Measurements from ENCODE around the gene MROH2A. TPM values are rescaled to one million over a fixed set of nuclear protein-coding genes. Genes with fewer than 3 reads are reported as not detected.
A peak's percentile ranks its signal among the peaks of the same experiment; 100 is the strongest.

Gene MROH2A
- total RNA-seq, 1 donor from 2014 or later = not detected

DNA sequence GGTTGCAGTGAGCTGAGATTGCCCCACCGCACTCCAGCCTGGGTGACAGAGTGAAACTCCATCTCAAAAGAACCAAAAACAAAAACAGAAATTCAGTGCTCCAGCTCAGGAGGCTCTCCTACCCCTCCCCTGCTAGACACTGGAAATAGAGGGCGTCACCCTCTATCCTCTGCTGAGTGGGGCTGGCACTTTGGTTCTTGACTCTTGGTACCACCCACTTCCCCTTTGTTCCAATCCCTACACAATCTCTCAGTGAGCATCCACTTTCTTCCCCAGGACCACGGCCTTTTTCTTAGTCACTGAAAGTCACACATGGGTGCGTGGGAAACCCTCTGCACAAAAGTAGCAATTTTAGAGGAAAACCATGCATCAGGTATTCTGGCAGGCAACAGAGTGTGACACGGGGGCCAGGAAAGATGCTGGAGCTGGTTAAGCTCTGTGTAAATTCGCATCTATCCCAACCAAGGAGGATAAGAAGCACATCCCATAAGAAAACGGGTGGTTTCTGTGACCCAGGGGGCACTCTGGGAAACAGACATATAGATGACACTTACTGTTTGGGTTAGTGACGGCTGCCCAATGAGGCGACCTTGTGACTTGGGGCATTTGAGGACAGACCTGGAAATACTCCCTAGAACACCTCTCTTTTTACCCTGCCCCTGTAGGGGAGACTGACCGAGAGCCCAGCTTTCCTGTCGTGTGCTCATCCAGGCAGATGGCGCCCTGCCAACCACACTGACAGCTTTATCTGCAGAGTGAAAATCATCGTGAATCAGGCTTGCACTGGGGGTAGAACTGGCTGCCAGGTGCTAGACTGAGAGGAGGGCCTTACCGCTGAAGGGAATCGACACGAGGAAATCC, 68.5 kb downstream of the MROH2A start:
- H3K4me3 Mint-ChIP-seq (ENCODE audit: unreplicated experiment) = no peak overlapping the region
- DNase-seq (ENCODE audit: low spot score) = peak; percentile 48
- peaks cover 7% of the 10 kb centered on the region for H3K36me3 Mint-ChIP-seq (ENCODE audit: low read depth)
- peaks cover 4% of the 10 kb centered on the region for H3K4me1 Mint-ChIP-seq (ENCODE audit: low read depth)
- TF ChIP-seq, protein P1, sequence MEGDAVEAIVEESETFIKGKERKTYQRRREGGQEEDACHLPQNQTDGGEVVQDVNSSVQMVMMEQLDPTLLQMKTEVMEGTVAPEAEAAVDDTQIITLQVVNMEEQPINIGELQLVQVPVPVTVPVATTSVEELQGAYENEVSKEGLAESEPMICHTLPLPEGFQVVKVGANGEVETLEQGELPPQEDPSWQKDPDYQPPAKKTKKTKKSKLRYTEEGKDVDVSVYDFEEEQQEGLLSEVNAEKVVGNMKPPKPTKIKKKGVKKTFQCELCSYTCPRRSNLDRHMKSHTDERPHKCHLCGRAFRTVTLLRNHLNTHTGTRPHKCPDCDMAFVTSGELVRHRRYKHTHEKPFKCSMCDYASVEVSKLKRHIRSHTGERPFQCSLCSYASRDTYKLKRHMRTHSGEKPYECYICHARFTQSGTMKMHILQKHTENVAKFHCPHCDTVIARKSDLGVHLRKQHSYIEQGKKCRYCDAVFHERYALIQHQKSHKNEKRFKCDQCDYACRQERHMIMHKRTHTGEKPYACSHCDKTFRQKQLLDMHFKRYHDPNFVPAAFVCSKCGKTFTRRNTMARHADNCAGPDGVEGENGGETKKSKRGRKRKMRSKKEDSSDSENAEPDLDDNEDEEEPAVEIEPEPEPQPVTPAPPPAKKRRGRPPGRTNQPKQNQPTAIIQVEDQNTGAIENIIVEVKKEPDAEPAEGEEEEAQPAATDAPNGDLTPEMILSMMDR (IDR thresholded peaks at IDR 0.05) = no peak
- H3K9me3 Mint-ChIP-seq (ENCODE audit: low read depth) = no peaks in the 10 kb centered on the region
- no peaks in the 10 kb centered on the region for H3K27me3 Mint-ChIP-seq (ENCODE audit: low read depth)
- H3K27ac Mint-ChIP-seq (ENCODE audit: unreplicated experiment) = no peak overlapping the region

DNA sequence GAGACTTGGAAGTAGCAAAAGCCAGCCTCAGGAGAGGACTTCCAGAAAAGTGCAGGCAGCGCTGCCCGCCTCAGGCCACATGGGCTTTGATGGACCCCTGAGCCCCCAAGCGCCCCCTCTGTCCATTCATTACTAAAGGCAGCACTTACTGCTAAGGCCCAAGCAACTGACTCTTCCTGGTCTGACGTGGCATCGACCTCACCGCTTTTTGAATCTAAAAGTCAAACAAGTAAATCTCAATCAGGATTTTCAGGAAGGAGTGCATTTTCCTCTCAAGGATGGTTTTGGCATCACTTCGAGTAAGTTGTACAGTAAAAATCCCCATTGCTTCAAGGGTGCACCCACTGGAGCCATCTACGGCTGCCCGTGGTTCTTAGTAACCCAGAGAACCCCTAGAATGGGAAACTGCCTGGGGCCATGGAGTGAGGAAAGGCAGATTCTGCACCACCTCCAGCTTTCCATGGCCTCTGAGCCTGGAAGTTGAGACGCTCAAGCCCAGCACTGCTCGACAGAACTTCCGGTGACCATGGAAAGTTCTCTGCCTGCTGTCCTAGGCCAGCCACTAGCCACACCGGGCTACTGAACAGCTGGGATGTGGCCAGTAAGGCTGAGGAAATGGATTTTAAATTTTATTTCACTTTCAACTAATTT, 69.2 kb downstream of the MROH2A start:
- no peaks in the 10 kb centered on the region for H3K27me3 Mint-ChIP-seq (ENCODE audit: low read depth)
- peaks cover 12% of the 10 kb centered on the region for H3K4me1 Mint-ChIP-seq (ENCODE audit: low read depth)
- peaks cover 6% of the 10 kb centered on the region for H3K36me3 Mint-ChIP-seq (ENCODE audit: low read depth)
- H3K9me3 Mint-ChIP-seq (ENCODE audit: low read depth) = no peaks in the 10 kb centered on the region
- peak; percentile 26 for DNase-seq (ENCODE audit: low spot score)
- TF ChIP-seq, protein P1 (IDR thresholded peaks at IDR 0.05) = no peak
- no peak overlapping the region for H3K27ac Mint-ChIP-seq (ENCODE audit: unreplicated experiment)
- H3K4me3 Mint-ChIP-seq (ENCODE audit: unreplicated experiment) = no peak overlapping the region

- H3K4me1 Mint-ChIP-seq (ENCODE audit: low read depth) = peaks cover 20% of the 10 kb centered on the region
- peaks cover 4% of the 10 kb centered on the region for H3K36me3 Mint-ChIP-seq (ENCODE audit: low read depth)
- no peak for DNase-seq (ENCODE audit: low spot score)
- TF ChIP-seq, protein P1 (IDR thresholded peaks at IDR 0.05) = no peak
- no peak overlapping the region for H3K4me3 Mint-ChIP-seq (ENCODE audit: unreplicated experiment)
- no peak overlapping the region for H3K27ac Mint-ChIP-seq (ENCODE audit: unreplicated experiment)
- no peaks in the 10 kb centered on the region for H3K9me3 Mint-ChIP-seq (ENCODE audit: low read depth)
- H3K27me3 Mint-ChIP-seq (ENCODE audit: low read depth) = no peaks in the 10 kb centered on the region
Observed at GRCh38 chr2:233848276-233848675, 70.1 kb downstream of the MROH2A start.

- Mint-ChIP-seq H3K36me3 (ENCODE audit: low read depth) (peaks cover 4% of the 10 kb centered on the region), H3K27ac (ENCODE audit: unreplicated experiment) (no peak overlapping the region), H3K4me1 (ENCODE audit: low read depth) (peaks cover 31% of the 10 kb centered on the region), H3K27me3 (ENCODE audit: low read depth) (no peaks in the 10 kb centered on the region), H3K9me3 (ENCODE audit: low read depth) (no peaks in the 10 kb centered on the region), H3K4me3 (ENCODE audit: unreplicated experiment) (no peak overlapping the region)
- DNase-seq (ENCODE audit: low spot score) = peak; percentile 64
- TF ChIP-seq, protein P1 (IDR thresholded peaks at IDR 0.05) = no peak
Observed at GRCh38 chr2:233849607-233850271, 71.6 kb downstream of the MROH2A start.

DNA sequence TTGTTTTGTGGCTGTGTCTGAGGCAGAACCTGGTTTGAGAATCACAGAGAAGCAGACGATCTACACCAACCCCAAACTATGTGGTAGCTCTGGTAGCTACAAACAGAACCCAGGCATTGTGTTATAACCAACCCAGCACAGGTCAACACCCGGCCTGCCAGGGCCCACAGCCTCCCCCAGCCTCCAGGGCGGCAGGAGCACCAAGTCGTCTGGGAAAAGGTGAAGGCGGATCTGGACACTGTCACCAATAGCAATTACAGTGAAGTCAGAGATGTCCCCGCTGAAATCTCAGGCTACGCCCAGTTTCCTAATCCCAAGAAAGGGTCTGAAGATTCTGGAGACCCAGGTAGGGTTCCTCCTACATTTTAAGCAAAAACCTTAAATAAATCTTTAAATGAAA, 72.6 kb downstream of the MROH2A start:
- H3K9me3 Mint-ChIP-seq (ENCODE audit: low read depth) = no peaks in the 10 kb centered on the region
- H3K36me3 Mint-ChIP-seq (ENCODE audit: low read depth) = peaks cover 4% of the 10 kb centered on the region
- H3K4me1 Mint-ChIP-seq (ENCODE audit: low read depth) = peaks cover 37% of the 10 kb centered on the region
- DNase-seq (ENCODE audit: low spot score) = peak; percentile 24
- H3K27me3 Mint-ChIP-seq (ENCODE audit: low read depth) = no peaks in the 10 kb centered on the region
- no peak overlapping the region for H3K27ac Mint-ChIP-seq (ENCODE audit: unreplicated experiment)
- TF ChIP-seq, protein P1 (IDR thresholded peaks at IDR 0.05) = no peak
- H3K4me3 Mint-ChIP-seq (ENCODE audit: unreplicated experiment) = no peak overlapping the region
